ENCODE results near the gene SUCLA2. TPM values are rescaled to one million over a fixed set of nuclear protein-coding genes. Genes with fewer than 3 reads are reported as not detected.

SUCLA2 gene
- total RNA-seq, 1 experiment from 2014 or later, result 53.9 TPM

DNA sequence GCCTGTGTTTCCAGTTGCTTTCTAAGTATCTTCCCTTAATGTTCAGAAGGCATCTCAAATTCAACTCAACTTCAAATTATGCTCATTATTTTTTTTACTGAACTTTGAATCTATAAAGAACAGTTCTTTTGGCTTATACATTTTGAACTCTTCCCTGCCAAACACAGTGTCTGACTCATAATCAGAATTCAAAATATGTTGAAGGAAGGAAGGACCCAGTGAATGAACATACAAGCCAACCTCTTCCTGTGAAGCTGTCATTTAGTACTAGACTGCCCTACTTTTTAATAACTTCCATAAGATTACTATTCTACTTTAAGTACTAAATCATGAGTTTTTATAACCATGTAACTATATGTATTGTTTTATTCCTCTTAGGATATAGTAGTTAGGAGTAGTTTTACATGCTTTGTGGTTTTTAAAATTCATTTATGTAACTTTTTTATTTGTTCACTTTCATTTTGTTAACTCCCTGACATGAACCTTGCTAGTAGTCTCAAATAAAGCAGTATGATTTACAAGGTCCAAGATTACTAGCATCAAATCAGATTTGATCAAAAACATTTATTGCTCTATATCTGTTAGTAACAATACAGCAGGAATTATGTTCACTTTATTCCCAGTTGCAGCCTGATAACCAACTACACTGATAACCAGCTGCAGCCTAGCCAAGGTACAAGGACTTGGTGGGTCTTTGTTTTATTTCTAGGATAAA, 42.9 kb upstream of the SUCLA2 start:
- no peaks in the 10 kb centered on the region for H3K79me1 ChIP-seq (ENCODE audit: insufficient read depth, low read depth, low read length, poor library complexity, severe bottlenecking)
- no peak overlapping the region for H3K27ac ChIP-seq (ENCODE audit: insufficient read length, low read depth, low read length)
- H3K4me1 Mint-ChIP-seq, result peaks cover 4 to 5% of the 10 kb centered on the region in 2 experiments

More for the DNA sequence above, 42.9 kb upstream of the SUCLA2 start:
- Histone ChIP-seq H2BK5ac (ENCODE audit: insufficient read length, low read length) (no peak overlapping the region), H3K18ac (ENCODE audit: insufficient read length, low read depth, low read length) (no peak overlapping the region), H3K23me2 (ENCODE audit: insufficient read length, low read depth, low read length, poor library complexity, severe bottlenecking) (no peaks in the 10 kb centered on the region), H3K4me1 (ENCODE audit: insufficient read depth, low read length) (no peaks in the 10 kb centered on the region), H2BK15ac (ENCODE audit: low read depth, low read length) (no peak overlapping the region), H4K91ac (ENCODE audit: insufficient read length, low read depth, low read length) (no peak overlapping the region), H3K4me2 (ENCODE audit: insufficient read depth, insufficient read length, low read length) (no peak overlapping the region), H2BK120ac (ENCODE audit: low read depth, low read length, poor library complexity, severe bottlenecking) (no peak overlapping the region), H2AFZ (ENCODE audit: low read length) (no peak overlapping the region), H3K9ac (ENCODE audit: extremely low read depth, insufficient read length, low read length) (no peak overlapping the region), H2BK20ac (ENCODE audit: low read depth, low read length, poor library complexity, severe bottlenecking) (no peak overlapping the region), H3K56ac (ENCODE audit: insufficient read length, low read depth, low read length) (no peak overlapping the region), H3T11ph (ENCODE audit: low read length) (no peak overlapping the region), H4K8ac (replicated peaks; ENCODE audit: insufficient read length, low read depth, low read length) (no peak overlapping the region), H3K27me3 (ENCODE audit: insufficient read depth, low read length) (no peaks in the 10 kb centered on the region), H3K23ac (ENCODE audit: insufficient read length, low read depth, low read length) (no peak overlapping the region), H2BK12ac (ENCODE audit: insufficient read length, low read depth, low read length) (no peak overlapping the region), H2AK5ac (ENCODE audit: insufficient read length, low read length) (no peak overlapping the region), H3K14ac (ENCODE audit: insufficient read depth, low read length) (no peak overlapping the region), H3K79me2 (ENCODE audit: insufficient read depth, low read length) (no peaks in the 10 kb centered on the region), H4K5ac (ENCODE audit: insufficient read length, low read depth, low read length) (no peak overlapping the region), H3K9me3 (ENCODE audit: control insufficient read depth, low read depth, low read length) (no peaks in the 10 kb centered on the region), H4K20me1 (ENCODE audit: control insufficient read depth, insufficient read depth, insufficient read length) (no peaks in the 10 kb centered on the region), H3K4ac (ENCODE audit: low read depth, low read length) (no peak overlapping the region)
- Mint-ChIP-seq H3K36me3 (ENCODE audit: insufficient read depth in 1 of 3, low read depth in 3 of 3) (peaks cover 19 to 63% (median 31%) of the 10 kb centered on the region in 3 experiments), H3K9me3 (no peaks in the 10 kb centered on the region), H3K27me3 (ENCODE audit: low read depth) (no peaks in the 10 kb centered on the region), H3K4me3 (no peak overlapping the region), H3K27ac (no peak overlapping the region)
- no peak for DNase-seq
- TF ChIP-seq, protein P1, sequence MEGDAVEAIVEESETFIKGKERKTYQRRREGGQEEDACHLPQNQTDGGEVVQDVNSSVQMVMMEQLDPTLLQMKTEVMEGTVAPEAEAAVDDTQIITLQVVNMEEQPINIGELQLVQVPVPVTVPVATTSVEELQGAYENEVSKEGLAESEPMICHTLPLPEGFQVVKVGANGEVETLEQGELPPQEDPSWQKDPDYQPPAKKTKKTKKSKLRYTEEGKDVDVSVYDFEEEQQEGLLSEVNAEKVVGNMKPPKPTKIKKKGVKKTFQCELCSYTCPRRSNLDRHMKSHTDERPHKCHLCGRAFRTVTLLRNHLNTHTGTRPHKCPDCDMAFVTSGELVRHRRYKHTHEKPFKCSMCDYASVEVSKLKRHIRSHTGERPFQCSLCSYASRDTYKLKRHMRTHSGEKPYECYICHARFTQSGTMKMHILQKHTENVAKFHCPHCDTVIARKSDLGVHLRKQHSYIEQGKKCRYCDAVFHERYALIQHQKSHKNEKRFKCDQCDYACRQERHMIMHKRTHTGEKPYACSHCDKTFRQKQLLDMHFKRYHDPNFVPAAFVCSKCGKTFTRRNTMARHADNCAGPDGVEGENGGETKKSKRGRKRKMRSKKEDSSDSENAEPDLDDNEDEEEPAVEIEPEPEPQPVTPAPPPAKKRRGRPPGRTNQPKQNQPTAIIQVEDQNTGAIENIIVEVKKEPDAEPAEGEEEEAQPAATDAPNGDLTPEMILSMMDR (conservative IDR thresholded peaks at IDR 0.05), result no peak

Data from H9 (cell line).